DND-41 (cell line): ENCODE measurements around the gene RNF5.

Source experiments
- EZH2 ChIP-seq: IDR thresholded peaks from 3 replicates; pipeline ENCODE4 v1.6.1; 2012; ENCODE audit warnings: borderline replicate concordance, low read depth, mild to moderate bottlenecking, moderate library complexity, low read length, inconsistent platforms; ENCODE audit not compliant: severe bottlenecking
- TF ChIP-seq, protein P1 (sequence below): IDR thresholded peaks from 2 replicates; pipeline ENCODE4 v1.5.1; 2012; ENCODE audit warnings: borderline replicate concordance, low read length, moderate library complexity, mild to moderate bottlenecking; ENCODE audit not compliant: poor library complexity, severe bottlenecking; ENCODE audit errors: extremely low read depth

DNA sequence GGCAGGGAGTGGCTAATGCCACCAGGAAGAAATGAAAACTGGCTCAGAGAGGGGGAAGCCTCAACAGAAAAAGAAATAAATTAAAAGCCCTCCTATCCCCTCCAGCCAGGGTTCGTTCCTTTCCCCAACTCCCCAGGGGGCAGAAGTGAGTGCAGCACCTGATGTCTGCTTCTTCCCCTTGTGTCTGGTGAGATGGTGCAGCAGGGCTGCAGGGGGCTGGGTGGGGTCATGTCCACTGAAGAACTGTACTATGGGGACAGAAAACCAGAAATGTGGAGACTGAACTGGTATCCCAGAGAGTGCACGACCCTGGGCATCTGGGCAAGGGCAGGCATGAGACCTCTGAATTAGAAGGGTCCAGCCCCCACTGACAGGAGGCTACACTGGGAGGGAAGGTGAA, 9.9 kb upstream of the RNF5 start:
- TF ChIP-seq, protein P1, sequence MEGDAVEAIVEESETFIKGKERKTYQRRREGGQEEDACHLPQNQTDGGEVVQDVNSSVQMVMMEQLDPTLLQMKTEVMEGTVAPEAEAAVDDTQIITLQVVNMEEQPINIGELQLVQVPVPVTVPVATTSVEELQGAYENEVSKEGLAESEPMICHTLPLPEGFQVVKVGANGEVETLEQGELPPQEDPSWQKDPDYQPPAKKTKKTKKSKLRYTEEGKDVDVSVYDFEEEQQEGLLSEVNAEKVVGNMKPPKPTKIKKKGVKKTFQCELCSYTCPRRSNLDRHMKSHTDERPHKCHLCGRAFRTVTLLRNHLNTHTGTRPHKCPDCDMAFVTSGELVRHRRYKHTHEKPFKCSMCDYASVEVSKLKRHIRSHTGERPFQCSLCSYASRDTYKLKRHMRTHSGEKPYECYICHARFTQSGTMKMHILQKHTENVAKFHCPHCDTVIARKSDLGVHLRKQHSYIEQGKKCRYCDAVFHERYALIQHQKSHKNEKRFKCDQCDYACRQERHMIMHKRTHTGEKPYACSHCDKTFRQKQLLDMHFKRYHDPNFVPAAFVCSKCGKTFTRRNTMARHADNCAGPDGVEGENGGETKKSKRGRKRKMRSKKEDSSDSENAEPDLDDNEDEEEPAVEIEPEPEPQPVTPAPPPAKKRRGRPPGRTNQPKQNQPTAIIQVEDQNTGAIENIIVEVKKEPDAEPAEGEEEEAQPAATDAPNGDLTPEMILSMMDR, result no peak
- TF ChIP-seq EZH2, result no peak
